ENCODE data around the gene TMPRSS11B. TPM values are rescaled to one million over a fixed set of nuclear protein-coding genes. Genes with fewer than 3 reads are reported as not detected.

Gene TMPRSS11B
- total RNA-seq, 1 experiment from 2014 or later: not detected

Other genes starting within 250 kb of the TMPRSS11B start
- not detected in 2 replicates for gene TMPRSS11F, start 115.8 kb downstream of the TMPRSS11B start, total RNA-seq (2014; rRNA removed; shearing (Covaris generic); ENCODE audit: low replicate concordance)
- gene YTHDC1, start 104.4 kb upstream of the TMPRSS11B start, total RNA-seq (2014; rRNA removed; shearing (Covaris generic); ENCODE audit: low replicate concordance): 9.4 and 10.0 TPM in 2 replicates
- not detected in 2 replicates for gene TMPRSS11E, start 201.8 kb upstream of the TMPRSS11B start, total RNA-seq (2014; rRNA removed; shearing (Covaris generic); ENCODE audit: low replicate concordance)

All from MG63 (cell line).